Esophagus squamous epithelium (tissue), 5 donors: ENCODE results near the gene TRIM29. TPM values are rescaled to one million over a fixed set of nuclear protein-coding genes. Genes with fewer than 3 reads are reported as not detected.

Source experiments
- DNase-seq: peaks from one replicate; lab custom pipeline; 2025; lab: John Stamatoyannopoulos, UW
- H3K27ac ChIP-seq, 4 donors: fragments of 200-600 bp; sonication (generic); one replicate each; pipeline ENCODE4 v1.5.1; 2016 to 2019; ENCODE audit warnings: mild to moderate bottlenecking in 1 of 4
- H3K27me3 ChIP-seq, 4 donors: fragments of 200-600 bp; sonication (generic); 1 replicate in 3 of 4; 2 replicates in 1 of 4; pipeline versions ENCODE4 v1.5.1 to v1.6.0; 2017 to 2021; ENCODE audit warnings: antibody characterized with exemption in 1 of 4
- H3K36me3 ChIP-seq, 3 donors: fragments of 200-600 bp; sonication (generic); one replicate each; pipeline ENCODE4 v1.5.1; 2016 to 2019
- H3K4me1 ChIP-seq, 3 donors: fragments of 200-600 bp; sonication (generic); one replicate each; pipeline ENCODE4 v1.5.1; 2017 to 2019
- H3K4me3 ChIP-seq, 4 donors: fragments of 200-600 bp; sonication (generic); 1 replicate in 3 of 4; 2 replicates in 1 of 4; pipeline ENCODE4 v1.5.1; 2016 to 2019; ENCODE audit warnings: mild to moderate bottlenecking in 2 of 4, moderate library complexity in 1 of 4
- H3K9me3 ChIP-seq, 3 donors: fragments of 200-600 bp; sonication (generic); one replicate each; pipeline ENCODE4 v1.5.1; 2016 to 2019
- CTCF ChIP-seq, 6 experiments: fragments of 450-650 bp in 4 of 6; fragments of 200-600 bp in 2 of 6; sonication (generic) in 2 of 6; IDR thresholded peaks; one replicate each; pipeline ENCODE4 v1.5.1; 2016 to 2019; ENCODE audit warnings: antibody characterized with exemption in 6 of 6, mild to moderate bottlenecking in 4 of 6, moderate library complexity in 4 of 6
- POLR2A ChIP-seq, 4 donors: fragments of 450-650 bp; IDR thresholded peaks; one replicate each; pipeline ENCODE4 v1.6.1; 2017; ENCODE audit warnings: antibody characterized with exemption in 4 of 4, mild to moderate bottlenecking in 4 of 4, moderate library complexity in 3 of 4
- WGBS, 2 donors: methylation state at CpG; one replicate each; pipeline ENCODE4 v1.1.5; 2018; 5-methylcytosine and 5-hydroxymethylcytosine counted together
- intact Hi-C: fragments of 100-400 bp; cut with DNase I; formaldehyde crosslinking; loops from one replicate; pipeline ENCODE4 v1.15.0; 2022
- total RNA-seq, 4 donors: library from RNA; depleted of rRNA; stranded (reverse); fragments of >200 nt; gene quantifications; one replicate each; pipeline ENCODE4 v1.1.0, GENCODE V29; 2016
- donor health status: DM: yes; HTN: yes; CAD: no.

The TRIM29 gene
- total RNA-seq, 4 donors from 2014 or later = 691 to 1,472 (median 816) TPM

- Histone ChIP-seq H3K4me3 (no peak overlapping the region), H3K9me3 (no peaks in the 10 kb centered on the region), H3K27me3 (peaks cover 0 to 53% (median 0%) of the 10 kb centered on the region in 4 donors), H3K27ac (no peak overlapping the region), H3K4me1 (peaks cover 15 to 34% (median 17%) of the 10 kb centered on the region in 3 donors), H3K36me3 (no peaks in the 10 kb centered on the region)
- TF ChIP-seq POLR2A (IDR thresholded peaks at IDR 0.05) = no peak
- TF ChIP-seq CTCF (IDR thresholded peaks at IDR 0.05) = no peak
- DNase-seq = no peak
- 70 to 73% methylated on average over 11 of the region's 11 CpGs for WGBS, 2 donors
- intact Hi-C loops = no loop called here
Observed at GRCh38 chr11:120167659-120168058, 29.7 kb upstream of the TRIM29 start.

- Histone ChIP-seq H3K4me1 (no peaks in the 10 kb centered on the region), H3K27ac (no peak overlapping the region), H3K27me3 (peaks cover 0 to 2% (median 0%) of the 10 kb centered on the region in 4 donors), H3K4me3 (no peak overlapping the region), H3K36me3 (no peaks in the 10 kb centered on the region), H3K9me3 (peaks cover 0 to 10% (median 6%) of the 10 kb centered on the region in 3 donors)
- 38 to 63% methylated on average over 1 of the region's 1 CpG for WGBS, 2 donors
- TF ChIP-seq CTCF (IDR thresholded peaks at IDR 0.05) = no peak
- no peak for TF ChIP-seq POLR2A (IDR thresholded peaks at IDR 0.05)
- intact Hi-C loops = no loop called here
- no peak for DNase-seq
Observed at GRCh38 chr11:120160436-120160835, 22.5 kb upstream of the TRIM29 start.

- H3K36me3 ChIP-seq = no peaks in the 10 kb centered on the region
- peaks cover 0 to 40% (median 2%) of the 10 kb centered on the region in 3 donors for H3K4me1 ChIP-seq
- H3K4me3 ChIP-seq = no peak overlapping the region
- H3K27me3 ChIP-seq = peaks cover 0 to under 1% (median 0%) of the 10 kb centered on the region in 4 donors
- no peaks in the 10 kb centered on the region for H3K9me3 ChIP-seq
- 29 to 45% methylated on average over 2 of the region's 2 CpGs for WGBS, 2 donors
- intact Hi-C loops = no loop called here
- no peak for DNase-seq
- H3K27ac ChIP-seq = peak overlapping the region in 2 of 4 donors; percentile 42 to 70
- TF ChIP-seq POLR2A (IDR thresholded peaks at IDR 0.05) = no peak
- no peak for TF ChIP-seq CTCF (IDR thresholded peaks at IDR 0.05)
Observed at GRCh38 chr11:120153221-120153620, 15.3 kb upstream of the TRIM29 start.

- TF ChIP-seq CTCF (IDR thresholded peaks at IDR 0.05) (no peak), POLR2A (IDR thresholded peaks at IDR 0.05) (no peak)
- Histone ChIP-seq H3K4me1 (peaks cover 12 to 56% (median 16%) of the 10 kb centered on the region in 3 donors), H3K4me3 (no peak overlapping the region), H3K27ac (peak overlapping the region in 3 of 4 donors; percentile 11 to 70 (median 32)), H3K36me3 (no peaks in the 10 kb centered on the region), H3K27me3 (peaks cover 0 to 17% (median 0%) of the 10 kb centered on the region in 4 donors), H3K9me3 (no peaks in the 10 kb centered on the region)
- WGBS, 2 donors = 90 to 92% methylated on average over 1 of the region's 1 CpG
- intact Hi-C loops = no loop called here
- DNase-seq = no peak
Observed at GRCh38 chr11:120151536-120151935, 13.6 kb upstream of the TRIM29 start.

GRCh38 chr11:120149246-120149645 lies 11.3 kb upstream of the TRIM29 start:
- TF ChIP-seq POLR2A (IDR thresholded peaks at IDR 0.05) = no peak
- no peak for DNase-seq
- Histone ChIP-seq H3K27me3 (peaks cover 0 to 40% (median 0%) of the 10 kb centered on the region in 4 donors), H3K36me3 (no peaks in the 10 kb centered on the region), H3K4me3 (no peak overlapping the region), H3K4me1 (peaks cover 22 to 79% (median 25%) of the 10 kb centered on the region in 3 donors), H3K9me3 (no peaks in the 10 kb centered on the region), H3K27ac (peak overlapping the region; percentile 79 to 94 (median 90))
- WGBS, 2 donors = 30 to 65% methylated on average over 3 of the region's 3 CpGs
- intact Hi-C loops = no loop called here
